22Rv1 (cell line): ENCODE measurements around the gene BIRC6.

Experiments used
- H3K27ac ChIP-seq: fragments of 450-650 bp; 2 replicates; pipeline ENCODE4 v1.5.1; 2017
- CTCF ChIP-seq: fragments of 450-650 bp; IDR thresholded peaks from 2 replicates; pipeline ENCODE4 v1.5.1; 2017; ENCODE audit warnings: mild to moderate bottlenecking
- ZFX ChIP-seq: fragments of 450-650 bp; IDR thresholded peaks from 2 replicates; pipeline ENCODE4 v1.6.1; 2017; ENCODE audit warnings: antibody characterized with exemption, borderline replicate concordance

The BIRC6 gene

GRCh38 chr2:32495139-32495538, 138.3 kb downstream of the BIRC6 start:
- no peak for TF ChIP-seq CTCF
- TF ChIP-seq ZFX: no peak
- H3K27ac ChIP-seq: no peak overlapping the region

GRCh38 chr2:32496662-32497061, 139.8 kb downstream of the BIRC6 start:
- H3K27ac ChIP-seq: no peak overlapping the region
- TF ChIP-seq CTCF: no peak

GRCh38 chr2:32498306-32498705, 141.5 kb downstream of the BIRC6 start:
- TF ChIP-seq ZFX: no peak
- no peak overlapping the region for H3K27ac ChIP-seq

GRCh38 chr2:32502941-32503340, 146.1 kb downstream of the BIRC6 start:
- TF ChIP-seq ZFX: no peak
- no peak for TF ChIP-seq CTCF
- H3K27ac ChIP-seq: no peak overlapping the region

GRCh38 chr2:32504877-32505478, 148.2 kb downstream of the BIRC6 start:
- H3K27ac ChIP-seq: no peak overlapping the region
- TF ChIP-seq ZFX (no peak), CTCF (no peak)

GRCh38 chr2:32506446-32506845, 149.6 kb downstream of the BIRC6 start:
- TF ChIP-seq ZFX (no peak), CTCF (no peak)

GRCh38 chr2:32514946-32515345, 158.1 kb downstream of the BIRC6 start:
- H3K27ac ChIP-seq: no peak overlapping the region
- TF ChIP-seq ZFX: no peak
- TF ChIP-seq CTCF: no peak

More at GRCh38 chr2:32506446-32506845, 149.6 kb downstream of the BIRC6 start:
- H3K27ac ChIP-seq: no peak overlapping the region

GRCh38 chr2:32516567-32516966, 159.7 kb downstream of the BIRC6 start:
- TF ChIP-seq ZFX: no peak
- TF ChIP-seq CTCF: no peak

More at GRCh38 chr2:32516567-32516966, 159.7 kb downstream of the BIRC6 start:
- no peak overlapping the region for H3K27ac ChIP-seq
